ENCODE data around the gene RNF113B. TPM values are rescaled to one million over a fixed set of nuclear protein-coding genes. Genes with fewer than 3 reads are reported as not detected.
A peak's percentile ranks its signal among the peaks of the same experiment; 100 is the strongest.

Gene RNF113B
- total and polyA plus RNA-seq, 2 of the 13 experiments (the other 11 are each of a cell fraction or from before 2014, with no cell fraction given) = not detected

- TF ChIP-seq DDIT3 (CRISPR knock-in tag; IDR thresholded peaks at IDR 0.05) = no peak
- no peak for TF ChIP-seq ZNF207 (IDR thresholded peaks at IDR 0.05; ENCODE audit: borderline replicate concordance)
- TF ChIP-seq ZMYM3 (CRISPR knock-in tag; IDR thresholded peaks at IDR 0.05) = no peak
- TF ChIP-seq, protein P1, sequence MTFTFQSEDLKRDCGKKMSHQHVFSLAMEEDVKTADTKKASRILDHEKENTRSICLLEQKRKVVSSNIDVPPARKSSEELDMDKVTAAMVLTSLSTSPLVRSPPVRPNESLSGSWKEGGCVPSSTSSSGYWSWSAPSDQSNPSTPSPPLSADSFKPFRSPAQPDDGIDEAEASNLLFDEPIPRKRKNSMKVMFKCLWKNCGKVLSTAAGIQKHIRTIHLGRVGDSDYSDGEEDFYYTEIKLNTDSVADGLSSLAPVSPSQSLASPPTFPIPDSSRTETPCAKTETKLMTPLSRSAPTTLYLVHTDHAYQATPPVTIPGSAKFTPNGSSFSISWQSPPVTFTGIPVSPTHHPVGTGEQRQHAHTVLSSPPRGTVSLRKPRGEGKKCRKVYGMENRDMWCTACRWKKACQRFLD (CRISPR knock-in tag; IDR thresholded peaks at IDR 0.05; ENCODE audit: borderline replicate concordance) = no peak
- peak; percentile 85 for TF ChIP-seq HMG20B (CRISPR knock-in tag; conservative IDR thresholded peaks at IDR 0.05)
- no peak for TF ChIP-seq ZNF3 (CRISPR knock-in tag; IDR thresholded peaks at IDR 0.05)
- no peak for TF ChIP-seq ZHX2 (IDR thresholded peaks at IDR 0.05; ENCODE audit: low read depth)
- TF ChIP-seq ZHX2 (CRISPR knock-in tag; IDR thresholded peaks at IDR 0.05; ENCODE audit: borderline replicate concordance) = no peak
- TF ChIP-seq CHCHD3 (CRISPR knock-in tag; IDR thresholded peaks at IDR 0.05) = no peak
- TF ChIP-seq ZNF235 (CRISPR knock-in tag; IDR thresholded peaks at IDR 0.05; ENCODE audit: borderline replicate concordance) = no peak
- TF ChIP-seq TGIF2 (CRISPR knock-in tag; IDR thresholded peaks at IDR 0.05) = peak; percentile 66; the same call in 1 of the 2 replicates
- no peak for TF ChIP-seq KLF12 (CRISPR knock-in tag; IDR thresholded peaks at IDR 0.05; ENCODE audit: borderline replicate concordance)
- no peak for TF ChIP-seq ZSCAN25 (CRISPR knock-in tag; IDR thresholded peaks at IDR 0.05)
- no peak for TF ChIP-seq ZNF225 (CRISPR knock-in tag; IDR thresholded peaks at IDR 0.05)
- no peak for TF ChIP-seq TFDP1 (CRISPR knock-in tag; IDR thresholded peaks at IDR 0.05; ENCODE audit: borderline replicate concordance)
- no peak for TF ChIP-seq RELA (CRISPR knock-in tag; IDR thresholded peaks at IDR 0.05)
- no peak for TF ChIP-seq ATRX (CRISPR knock-in tag; IDR thresholded peaks at IDR 0.05; ENCODE audit: borderline replicate concordance)
- no peak for TF ChIP-seq ZBTB1 (CRISPR knock-in tag; IDR thresholded peaks at IDR 0.05; ENCODE audit: borderline replicate concordance)
- TF ChIP-seq PHF20 (CRISPR knock-in tag; IDR thresholded peaks at IDR 0.05) = no peak
- no peak for TF ChIP-seq ZC3H13 (CRISPR knock-in tag; IDR thresholded peaks at IDR 0.05)
- TF ChIP-seq ZSCAN30 (CRISPR knock-in tag; IDR thresholded peaks at IDR 0.05) = no peak
- no peak for TF ChIP-seq ZNF678 (CRISPR knock-in tag; IDR thresholded peaks at IDR 0.05)
- TF ChIP-seq ZFP1 (CRISPR knock-in tag; IDR thresholded peaks at IDR 0.05) = no peak
- peak; percentile 51 for TF ChIP-seq ZFX (CRISPR knock-in tag; IDR thresholded peaks at IDR 0.05; ENCODE audit: low read depth)
These were observed 3.5 kb downstream of the RNF113B start (continued) for GRCh38 chr13:98173431-98174152.
